ENCODE data around the gene RBFOX1. TPM values are rescaled to one million over a fixed set of nuclear protein-coding genes. Genes with fewer than 3 reads are reported as not detected.

The RBFOX1 gene
- total RNA-seq, 1 donor from 2014 or later = not detected

DNA sequence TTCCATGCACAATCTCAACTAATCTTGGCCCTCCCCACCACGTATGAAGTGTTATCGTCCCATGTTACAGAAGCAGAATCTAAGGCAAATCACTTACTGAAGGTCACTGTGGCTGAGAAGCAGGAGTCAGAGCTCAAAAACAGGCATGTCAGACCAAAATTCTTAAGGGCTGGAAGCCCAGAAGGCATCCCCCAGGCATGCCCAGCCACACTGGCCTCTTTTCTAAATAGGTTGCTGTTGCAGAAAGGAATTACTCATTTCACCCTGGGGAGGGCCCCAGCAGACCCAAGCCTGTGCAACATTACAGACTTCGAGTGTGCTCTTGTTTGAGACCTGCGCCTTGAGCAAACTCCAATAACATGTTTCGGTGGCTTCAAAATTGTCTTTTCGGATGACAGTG is 194.1 kb downstream of the RBFOX1 start:
- Mint-ChIP-seq H3K4me1 (ENCODE audit: low read depth) (no peaks in the 10 kb centered on the region), H3K36me3 (ENCODE audit: low read depth) (no peaks in the 10 kb centered on the region), H3K4me3 (ENCODE audit: unreplicated experiment) (no peak overlapping the region), H3K27me3 (ENCODE audit: low read depth) (no peaks in the 10 kb centered on the region), H3K27ac (ENCODE audit: unreplicated experiment) (no peak overlapping the region), H3K9me3 (ENCODE audit: low read depth) (peaks cover 30% of the 10 kb centered on the region)
- DNase-seq (ENCODE audit: low spot score) = no peak
- TF ChIP-seq, protein P1, sequence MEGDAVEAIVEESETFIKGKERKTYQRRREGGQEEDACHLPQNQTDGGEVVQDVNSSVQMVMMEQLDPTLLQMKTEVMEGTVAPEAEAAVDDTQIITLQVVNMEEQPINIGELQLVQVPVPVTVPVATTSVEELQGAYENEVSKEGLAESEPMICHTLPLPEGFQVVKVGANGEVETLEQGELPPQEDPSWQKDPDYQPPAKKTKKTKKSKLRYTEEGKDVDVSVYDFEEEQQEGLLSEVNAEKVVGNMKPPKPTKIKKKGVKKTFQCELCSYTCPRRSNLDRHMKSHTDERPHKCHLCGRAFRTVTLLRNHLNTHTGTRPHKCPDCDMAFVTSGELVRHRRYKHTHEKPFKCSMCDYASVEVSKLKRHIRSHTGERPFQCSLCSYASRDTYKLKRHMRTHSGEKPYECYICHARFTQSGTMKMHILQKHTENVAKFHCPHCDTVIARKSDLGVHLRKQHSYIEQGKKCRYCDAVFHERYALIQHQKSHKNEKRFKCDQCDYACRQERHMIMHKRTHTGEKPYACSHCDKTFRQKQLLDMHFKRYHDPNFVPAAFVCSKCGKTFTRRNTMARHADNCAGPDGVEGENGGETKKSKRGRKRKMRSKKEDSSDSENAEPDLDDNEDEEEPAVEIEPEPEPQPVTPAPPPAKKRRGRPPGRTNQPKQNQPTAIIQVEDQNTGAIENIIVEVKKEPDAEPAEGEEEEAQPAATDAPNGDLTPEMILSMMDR (IDR thresholded peaks at IDR 0.05) = no peak

DNA sequence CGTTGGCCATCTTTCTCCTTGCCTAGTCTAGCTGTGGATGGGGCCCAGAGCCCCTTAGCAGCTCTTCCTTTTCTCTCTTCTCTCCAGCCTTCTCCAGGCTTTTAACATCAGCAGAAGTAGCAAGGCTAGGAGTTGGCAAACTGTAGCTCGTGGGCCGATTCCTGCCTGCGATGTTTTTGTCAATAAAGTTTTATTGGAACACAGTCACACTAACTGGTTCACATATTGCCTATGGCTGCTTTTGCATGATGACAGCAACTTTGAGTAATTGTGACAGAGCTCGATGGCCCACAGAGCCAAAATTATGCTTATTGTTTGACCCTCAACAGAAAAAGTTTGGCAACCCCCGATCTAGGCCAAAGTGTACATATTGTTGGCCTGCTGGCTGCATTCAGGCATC is 199.9 kb downstream of the RBFOX1 start:
- TF ChIP-seq, protein P1 (IDR thresholded peaks at IDR 0.05) = no peak
- peaks cover 43% of the 10 kb centered on the region for H3K9me3 Mint-ChIP-seq (ENCODE audit: low read depth)
- DNase-seq (ENCODE audit: low spot score) = no peak
- H3K27me3 Mint-ChIP-seq (ENCODE audit: low read depth) = no peaks in the 10 kb centered on the region
- H3K4me1 Mint-ChIP-seq (ENCODE audit: low read depth) = no peaks in the 10 kb centered on the region
- no peak overlapping the region for H3K4me3 Mint-ChIP-seq (ENCODE audit: unreplicated experiment)
- no peak overlapping the region for H3K27ac Mint-ChIP-seq (ENCODE audit: unreplicated experiment)
- no peaks in the 10 kb centered on the region for H3K36me3 Mint-ChIP-seq (ENCODE audit: low read depth)

DNA sequence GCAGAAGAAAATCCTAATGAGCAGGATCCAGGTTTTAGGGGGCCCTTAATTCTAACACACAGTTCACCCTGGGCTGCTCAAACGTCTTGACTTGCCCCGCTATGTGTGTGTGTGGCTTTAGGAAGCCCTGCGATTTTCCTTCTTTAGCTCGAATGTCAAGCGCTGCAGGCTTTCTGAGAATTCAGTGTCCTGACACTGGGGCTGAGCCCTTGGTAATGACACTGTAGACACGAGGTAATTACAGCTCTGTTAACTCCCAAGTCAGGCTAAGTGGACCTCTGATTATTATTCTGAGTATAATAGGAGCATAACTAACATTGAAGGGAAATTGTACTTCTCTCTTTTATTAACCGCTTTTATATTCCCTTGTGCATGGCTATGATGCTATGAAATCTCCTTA is 202.1 kb downstream of the RBFOX1 start:
- H3K4me3 Mint-ChIP-seq (ENCODE audit: unreplicated experiment) = no peak overlapping the region
- DNase-seq (ENCODE audit: low spot score) = no peak
- H3K4me1 Mint-ChIP-seq (ENCODE audit: low read depth) = no peaks in the 10 kb centered on the region
- peaks cover 50% of the 10 kb centered on the region for H3K9me3 Mint-ChIP-seq (ENCODE audit: low read depth)
- H3K36me3 Mint-ChIP-seq (ENCODE audit: low read depth) = no peaks in the 10 kb centered on the region
- TF ChIP-seq, protein P1 (IDR thresholded peaks at IDR 0.05) = no peak
- H3K27me3 Mint-ChIP-seq (ENCODE audit: low read depth) = no peaks in the 10 kb centered on the region
- H3K27ac Mint-ChIP-seq (ENCODE audit: unreplicated experiment) = no peak overlapping the region

DNA sequence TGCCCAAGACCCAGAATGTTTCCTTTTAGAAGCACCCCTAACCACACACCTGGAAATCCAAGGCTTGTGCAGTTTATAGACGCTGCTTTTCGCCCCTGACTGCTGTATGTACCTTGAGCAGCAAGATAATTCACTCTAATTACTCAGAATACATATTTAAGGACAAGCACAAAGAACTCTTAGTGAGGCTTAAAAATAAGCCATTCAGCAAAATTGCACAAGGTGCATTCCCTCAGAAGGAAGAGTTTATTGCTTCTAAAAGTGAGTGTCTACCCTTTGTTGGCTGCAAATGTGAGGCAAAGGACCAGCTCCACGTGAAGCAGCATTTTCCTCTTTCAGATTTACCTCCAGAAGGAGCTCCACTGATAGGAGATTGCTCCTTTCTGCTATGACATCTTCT is 208.4 kb downstream of the RBFOX1 start:
- TF ChIP-seq, protein P1 (IDR thresholded peaks at IDR 0.05) = no peak
- Mint-ChIP-seq H3K4me3 (ENCODE audit: unreplicated experiment) (no peak overlapping the region), H3K4me1 (ENCODE audit: low read depth) (no peaks in the 10 kb centered on the region), H3K27ac (ENCODE audit: unreplicated experiment) (no peak overlapping the region), H3K27me3 (ENCODE audit: low read depth) (no peaks in the 10 kb centered on the region), H3K36me3 (ENCODE audit: low read depth) (no peaks in the 10 kb centered on the region), H3K9me3 (ENCODE audit: low read depth) (peaks cover 37% of the 10 kb centered on the region)
- DNase-seq (ENCODE audit: low spot score) = no peak

DNA sequence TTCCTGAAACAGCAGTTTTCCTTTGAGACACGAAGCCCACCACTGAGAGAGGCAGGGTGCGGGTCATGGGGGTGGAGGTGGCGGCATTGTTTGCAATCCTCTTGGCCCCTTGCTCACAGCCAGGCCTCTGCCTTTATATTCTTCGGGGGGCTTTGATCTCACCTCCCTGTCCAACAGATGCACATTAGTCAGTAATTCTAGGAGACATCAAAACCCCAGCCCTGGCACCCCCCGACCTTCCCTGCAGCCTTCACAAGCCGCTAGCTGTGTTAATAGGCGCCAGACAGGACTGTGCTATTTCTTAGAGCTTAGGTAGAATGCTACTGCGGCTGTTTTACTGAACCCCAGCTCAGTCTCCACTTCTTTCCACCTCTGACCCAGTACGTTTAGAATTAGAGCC is 212.6 kb downstream of the RBFOX1 start:
- Mint-ChIP-seq H3K4me3 (ENCODE audit: unreplicated experiment) (no peak overlapping the region), H3K9me3 (ENCODE audit: low read depth) (peaks cover 16% of the 10 kb centered on the region), H3K27ac (ENCODE audit: unreplicated experiment) (no peak overlapping the region), H3K4me1 (ENCODE audit: low read depth) (no peaks in the 10 kb centered on the region), H3K27me3 (ENCODE audit: low read depth) (no peaks in the 10 kb centered on the region), H3K36me3 (ENCODE audit: low read depth) (no peaks in the 10 kb centered on the region)
- DNase-seq (ENCODE audit: low spot score) = no peak
- TF ChIP-seq, protein P1 (IDR thresholded peaks at IDR 0.05) = no peak

Measured in chondrocyte (in vitro differentiated cells).